Neuronal stem cell (in vitro differentiated cells): Measurements from ENCODE around the gene CLEC4M.
A peak's percentile ranks its signal among the peaks of the same experiment; 100 is the strongest.

ENCODE experiments used
- DNase-seq: peaks from one replicate; pipeline ENCODE4 v3.0.0-alpha.2; 2013; ENCODE audit warnings: low spot score
- H2AFZ ChIP-seq: one replicate; pipeline ENCODE4 v1.6.1; 2013; ENCODE audit warnings: mild to moderate bottlenecking, low read length, inconsistent platforms
- H2AK5ac ChIP-seq: 2 replicates; pipeline ENCODE4 v1.6.1; 2013; ENCODE audit warnings: low read depth, mild to moderate bottlenecking, inconsistent platforms, low read length, moderate library complexity, mixed read lengths
- H2BK120ac ChIP-seq: 2 replicates; pipeline ENCODE4 v1.6.1; 2013; ENCODE audit warnings: low read depth, mild to moderate bottlenecking, inconsistent platforms, low read length, moderate library complexity, mixed read lengths
- H2BK12ac ChIP-seq: one replicate; pipeline ENCODE4 v1.6.1; 2013; ENCODE audit warnings: low read length, inconsistent platforms
- H2BK15ac ChIP-seq: 2 replicates; pipeline ENCODE4 v1.6.1; 2013; ENCODE audit warnings: mild to moderate bottlenecking, low read length, inconsistent platforms, mixed read lengths
- H2BK5ac ChIP-seq: one replicate; pipeline ENCODE4 v1.6.1; 2013; ENCODE audit warnings: inconsistent platforms, mild to moderate bottlenecking, low read length, moderate library complexity
- H3K14ac ChIP-seq: one replicate; pipeline ENCODE4 v1.6.1; 2013; ENCODE audit warnings: low read length, inconsistent platforms
- H3K18ac ChIP-seq: 2 replicates; pipeline ENCODE4 v1.6.1; 2013; ENCODE audit warnings: low read length, inconsistent platforms
- H3K23ac ChIP-seq: 2 replicates; pipeline ENCODE4 v1.6.1; 2013; ENCODE audit warnings: low read depth, mild to moderate bottlenecking, mixed read lengths, low read length, inconsistent platforms; ENCODE audit not compliant: poor library complexity
- H3K27ac ChIP-seq: replicated peaks from 3 replicates; pipeline ENCODE4 v1.5.1; 2013; ENCODE audit warnings: low read length, inconsistent platforms
- H3K27me3 ChIP-seq, 3 experiments: 2 replicates each; pipeline ENCODE4 v1.6.1; 2013; ENCODE audit warnings: low read length in 3 of 3, mild to moderate bottlenecking in 2 of 3, inconsistent platforms in 1 of 3, low read depth in 1 of 3, mixed read lengths in 1 of 3, moderate library complexity in 1 of 3; ENCODE audit not compliant: control insufficient read depth in 3 of 3, insufficient read depth in 3 of 3
- H3K36me3 ChIP-seq, 2 donors: replicated peaks in 1 of 2; 2 replicates each; pipeline ENCODE4 v1.6.1; 2013; ENCODE audit warnings: low read length in 2 of 2; ENCODE audit not compliant: control insufficient read depth in 2 of 2, insufficient read depth in 2 of 2
- H3K4ac ChIP-seq: 2 replicates; pipeline ENCODE4 v1.6.1; 2013; ENCODE audit warnings: inconsistent platforms, mild to moderate bottlenecking, low read length, moderate library complexity
- H3K4me1 ChIP-seq, 2 donors: 1 replicate in 1 of 2; 2 replicates in 1 of 2; pipeline ENCODE4 v1.6.1; 2013; ENCODE audit warnings: low read length in 2 of 2, low read depth in 1 of 2; ENCODE audit not compliant: control insufficient read depth in 2 of 2, insufficient read depth in 1 of 2
- H3K4me2 ChIP-seq: one replicate; pipeline ENCODE4 v1.6.1; 2013; ENCODE audit warnings: mild to moderate bottlenecking, low read length, inconsistent platforms; ENCODE audit not compliant: insufficient read depth, poor library complexity, severe bottlenecking
- H3K4me3 ChIP-seq, 2 donors: 2 replicates each; pipeline ENCODE4 v1.5.1; 2013; ENCODE audit warnings: low read length in 2 of 2, mild to moderate bottlenecking in 2 of 2, inconsistent platforms in 1 of 2, moderate library complexity in 1 of 2
- H3K79me1 ChIP-seq: one replicate; pipeline ENCODE4 v1.6.1; 2013; ENCODE audit warnings: low read depth, mild to moderate bottlenecking, inconsistent platforms, low read length, moderate library complexity
- H3K9ac ChIP-seq: one replicate; pipeline ENCODE4 v1.6.1; 2013; ENCODE audit warnings: mild to moderate bottlenecking, low read depth, low read length, inconsistent platforms; ENCODE audit not compliant: poor library complexity
- H3K9me3 ChIP-seq, 2 donors: replicated peaks in 1 of 2; 2 replicates each; pipeline versions ENCODE3 to v1.6.1; 2013; ENCODE audit warnings: low read length in 2 of 2, mild to moderate bottlenecking in 2 of 2, inconsistent platforms in 1 of 2, low read depth in 1 of 2, mixed read lengths in 1 of 2, moderate library complexity in 1 of 2; ENCODE audit not compliant: control insufficient read depth in 2 of 2, insufficient read depth in 1 of 2
- H4K8ac ChIP-seq: one replicate; pipeline ENCODE4 v1.6.1; 2013; ENCODE audit warnings: low read depth, mild to moderate bottlenecking, inconsistent platforms, low read length, moderate library complexity
- H4K91ac ChIP-seq: one replicate; pipeline ENCODE4 v1.6.1; 2013; ENCODE audit warnings: low read length, low read depth, mild to moderate bottlenecking, inconsistent platforms; ENCODE audit not compliant: poor library complexity
- WGBS, 2 donors: extraction: QIAGEN DNeasy Blood & Tissue Kit; methylation state at CpG; one replicate each; pipeline ENCODE4 v1.1.7; 2013; ENCODE audit warnings: missing lambda C conversion rate in 2 of 2, mixed read lengths in 1 of 2; ENCODE audit not compliant: insufficient read length in 2 of 2, insufficient replicate concordance in 1 of 2; ENCODE audit errors: extremely low coverage in 2 of 2; 5-methylcytosine and 5-hydroxymethylcytosine counted together

The CLEC4M gene

DNA sequence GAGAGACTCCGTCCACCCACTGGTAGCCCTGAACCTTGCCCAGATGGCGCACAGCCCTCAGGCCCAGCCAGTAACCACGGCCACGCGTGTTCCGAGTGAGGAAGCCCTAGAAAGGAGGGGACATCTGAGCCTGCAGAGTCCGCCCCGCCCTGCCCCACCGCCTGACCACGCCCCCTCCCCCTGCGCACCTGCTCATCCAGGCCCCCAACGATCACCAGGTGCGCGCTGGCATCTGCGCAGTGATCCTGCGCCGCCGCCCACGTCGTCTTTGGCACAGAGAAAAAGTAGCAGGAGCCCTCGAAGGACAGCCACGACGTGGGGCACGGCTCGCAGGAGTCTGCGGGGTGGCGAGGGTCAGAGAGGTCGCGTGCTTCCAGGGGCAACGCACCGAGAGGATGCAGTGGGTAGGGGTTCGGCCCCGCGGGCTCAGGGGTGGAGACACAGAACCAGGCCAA, 33.2 kb upstream of the CLEC4M start:
- H2AFZ ChIP-seq: no peak overlapping the region
- peak overlapping the region; percentile 6 for H3K14ac ChIP-seq
- no peak for DNase-seq
- H2BK12ac ChIP-seq: no peak overlapping the region
- no CpG with 5 or more reads among the region's 34 CpGs for WGBS, 2 donors
- peaks cover 20 to 54% (median 52%) of the 10 kb centered on the region in 3 experiments for H3K27me3 ChIP-seq
- H3K36me3 ChIP-seq: no peaks in the 10 kb centered on the region
- H3K79me1 ChIP-seq: no peaks in the 10 kb centered on the region
- no peaks in the 10 kb centered on the region for H3K4me1 ChIP-seq
- H3K9ac ChIP-seq: no peak overlapping the region
- peaks cover 0 to 2% of the 10 kb centered on the region in 2 donors for H3K9me3 ChIP-seq
- peak overlapping the region; percentile 73 for H3K23ac ChIP-seq
- H3K4ac ChIP-seq: no peak overlapping the region
- peak overlapping the region; percentile 23 for H3K4me2 ChIP-seq
- peak overlapping the region; percentile 64 for H3K18ac ChIP-seq
- no peak overlapping the region for H3K27ac ChIP-seq
- no peak overlapping the region for H2BK15ac ChIP-seq
- H3K4me3 ChIP-seq: peak overlapping the region in 1 of 2 donors; percentile 64
- no peak overlapping the region for H2AK5ac ChIP-seq
- H2BK120ac ChIP-seq: no peak overlapping the region
- no peak overlapping the region for H2BK5ac ChIP-seq
- no peak overlapping the region for H4K91ac ChIP-seq
- H4K8ac ChIP-seq: no peak overlapping the region

- Histone ChIP-seq H3K36me3 (no peaks in the 10 kb centered on the region), H3K18ac (peak overlapping the region; percentile 48), H2BK120ac (no peak overlapping the region), H3K4me2 (peak overlapping the region; percentile 11), H3K79me1 (no peaks in the 10 kb centered on the region), H2AK5ac (no peak overlapping the region), H3K9me3 (peaks cover 0 to 2% of the 10 kb centered on the region in 2 donors), H4K91ac (no peak overlapping the region), H2BK5ac (no peak overlapping the region), H3K27me3 (peaks cover 20 to 54% (median 52%) of the 10 kb centered on the region in 3 experiments), H3K27ac (no peak overlapping the region), H2BK12ac (no peak overlapping the region), H2AFZ (no peak overlapping the region), H3K23ac (peak overlapping the region; percentile 85), H2BK15ac (no peak overlapping the region), H3K4ac (no peak overlapping the region), H4K8ac (peak overlapping the region; percentile 65), H3K14ac (peak overlapping the region; percentile 21), H3K4me1 (no peaks in the 10 kb centered on the region), H3K4me3 (peak overlapping the region in 1 of 2 donors; percentile 64), H3K9ac (no peak overlapping the region)
- WGBS, 2 donors: no CpG with 5 or more reads among the region's 78 CpGs
- no peak for DNase-seq
Observed at GRCh38 chr19:7730286-7731217, 32.5 kb upstream of the CLEC4M start.

DNA sequence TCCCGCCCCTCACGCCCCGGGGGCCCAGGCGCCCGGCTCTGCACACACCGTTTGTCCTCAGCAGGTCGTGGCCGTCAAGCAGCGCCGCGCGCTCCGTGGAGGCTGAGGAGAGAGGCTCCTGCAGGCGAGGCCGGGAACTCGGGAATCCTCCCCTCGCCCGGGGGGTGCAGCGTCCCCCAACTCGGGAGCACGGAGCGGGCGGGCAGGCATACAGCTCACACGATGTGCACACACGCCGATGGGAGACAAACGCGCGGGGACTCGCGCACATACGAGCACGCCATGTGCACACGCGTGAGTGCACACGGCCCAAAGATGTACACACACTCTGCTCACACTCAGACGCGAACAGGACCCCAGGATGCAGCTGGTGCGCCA, 31.8 kb upstream of the CLEC4M start:
- no CpG with 5 or more reads among the region's 39 CpGs for WGBS, 2 donors
- no peak for DNase-seq
- Histone ChIP-seq H3K27me3 (peaks cover 20 to 54% (median 52%) of the 10 kb centered on the region in 3 experiments), H3K14ac (peak overlapping the region; percentile 56), H2BK120ac (no peak overlapping the region), H2BK15ac (no peak overlapping the region), H4K91ac (no peak overlapping the region), H2BK12ac (no peak overlapping the region), H3K4me2 (no peak overlapping the region), H2AK5ac (no peak overlapping the region), H2BK5ac (no peak overlapping the region), H3K79me1 (no peaks in the 10 kb centered on the region), H3K23ac (no peak overlapping the region), H3K9me3 (peaks cover 0 to 2% of the 10 kb centered on the region in 2 donors), H3K27ac (no peak overlapping the region), H3K36me3 (no peaks in the 10 kb centered on the region), H3K4ac (no peak overlapping the region), H2AFZ (no peak overlapping the region), H4K8ac (no peak overlapping the region), H3K9ac (no peak overlapping the region), H3K4me3 (peak overlapping the region in 1 of 2 donors; percentile 47), H3K18ac (peak overlapping the region; percentile 17), H3K4me1 (no peaks in the 10 kb centered on the region)

DNA sequence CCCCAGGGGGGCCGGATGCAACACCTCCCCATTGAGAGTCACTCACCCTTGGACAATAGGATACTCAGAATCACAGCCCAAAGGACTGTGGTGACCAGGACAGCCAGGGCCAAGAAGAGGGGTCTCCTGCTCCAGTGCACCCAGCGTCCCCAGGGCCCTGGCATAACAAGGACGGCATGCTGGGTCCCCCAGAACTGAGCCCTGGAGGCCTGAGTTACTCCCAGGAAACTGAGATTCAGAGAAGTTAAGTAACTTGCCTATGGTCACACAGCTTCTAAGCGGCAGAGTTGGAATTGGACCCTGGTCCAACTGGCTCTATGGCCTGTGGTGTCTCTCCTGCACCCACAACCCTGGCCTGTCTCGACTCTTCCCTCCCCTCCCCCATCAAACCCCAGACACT, 31.4 kb upstream of the CLEC4M start:
- no peak overlapping the region for H2AFZ ChIP-seq
- H3K4me1 ChIP-seq: no peaks in the 10 kb centered on the region
- H4K91ac ChIP-seq: no peak overlapping the region
- H3K9me3 ChIP-seq: peaks cover 0 to 2% of the 10 kb centered on the region in 2 donors
- H3K4me3 ChIP-seq: no peak overlapping the region
- no peak overlapping the region for H2BK15ac ChIP-seq
- H2BK12ac ChIP-seq: no peak overlapping the region
- DNase-seq: no peak
- H3K4ac ChIP-seq: no peak overlapping the region
- H3K9ac ChIP-seq: no peak overlapping the region
- H2AK5ac ChIP-seq: no peak overlapping the region
- H3K14ac ChIP-seq: peak overlapping the region; percentile 56
- H4K8ac ChIP-seq: no peak overlapping the region
- no peaks in the 10 kb centered on the region for H3K36me3 ChIP-seq
- no peak overlapping the region for H3K27ac ChIP-seq
- H3K4me2 ChIP-seq: no peak overlapping the region
- H3K27me3 ChIP-seq: peaks cover 20 to 53% (median 52%) of the 10 kb centered on the region in 3 experiments
- no CpG with 5 or more reads among the region's 5 CpGs for WGBS, 2 donors
- no peak overlapping the region for H2BK120ac ChIP-seq
- H3K18ac ChIP-seq: peak overlapping the region; percentile 17
- H3K23ac ChIP-seq: no peak overlapping the region
- H3K79me1 ChIP-seq: no peaks in the 10 kb centered on the region
- no peak overlapping the region for H2BK5ac ChIP-seq
